GM12801 (cell line): ENCODE results near the gene C12orf54.

Experiments used
- CTCF ChIP-seq: IDR thresholded peaks from one replicate; pipeline ENCODE4 v1.5.1; 2011; ENCODE audit warnings: control low read depth; ENCODE audit not compliant: insufficient read length; ENCODE audit errors: extremely low read depth

Gene C12orf54

GRCh38 chr12:48482198-48482597, at the start of gene C12orf54:
Gene C12orf54 (plus strand): TSS chr12:48482498. CDS start chr12:48483297, 799 bp downstream.
- TF ChIP-seq CTCF, result no peak

- TF ChIP-seq CTCF, result no peak
These were observed 41.2 kb upstream of the C12orf54 start for GRCh38 chr12:48441069-48441468.

GRCh38 chr12:48442179-48442847, 40.0 kb upstream of the C12orf54 start:
- TF ChIP-seq CTCF, result no peak

- no peak for TF ChIP-seq CTCF
These were observed 36.8 kb upstream of the C12orf54 start for GRCh38 chr12:48445538-48445937.

- no peak for TF ChIP-seq CTCF
These were observed 36.0 kb upstream of the C12orf54 start for GRCh38 chr12:48446161-48446776.

- no peak for TF ChIP-seq CTCF
These were observed 34.5 kb upstream of the C12orf54 start for GRCh38 chr12:48447755-48448154.

GRCh38 chr12:48451372-48451771, 30.9 kb upstream of the C12orf54 start:
- TF ChIP-seq CTCF, result no peak
